ENCODE results near the gene FAM222B.
A peak's percentile ranks its signal among the peaks of the same experiment; 100 is the strongest.

FAM222B gene

GRCh38 chr17:28756049-28756804 lies 86.4 kb downstream of the FAM222B start:
- no peak overlapping the region for H3K4me3 ChIP-seq (ENCODE audit: low read depth, low read length)
- peak overlapping the region; percentile 11; the same call in 1 of the 2 replicates for H3K27ac ChIP-seq (ENCODE audit: extremely low read depth, low read depth, low read length)
- H3K36me3 ChIP-seq (ENCODE audit: control insufficient read depth in 2 of 2, insufficient read depth in 1 of 2, low read length in 2 of 2), result peaks cover 9 to 54% of the 10 kb centered on the region in 2 experiments; a peak in 2 of 3 replicates
- peaks cover 3% of the 10 kb centered on the region; the same call in 1 of the 2 replicates for H3K4me1 ChIP-seq (ENCODE audit: control insufficient read depth, insufficient read depth, low read length)
- ChIA-PET POLR2A (interaction anchor here (0.7 to 2.0 kb wide), 2 partner anchors 29 to 136 kb away, joined by 3 to 9 read pairs; partner anchors contain the start of gene TLCD1), CTCF (interaction anchor here (0.6 to 1.7 kb wide), 6 partner anchors 12 to 360 kb away, joined by 3 to 12 read pairs (median 5); partner anchors contain the start of gene TLCD1)
- TF ChIP-seq MZF1 (tag by site-specific recombination; IDR thresholded peaks at IDR 0.05; ENCODE audit: borderline replicate concordance), result no peak
- TF ChIP-seq SCRT1 (tag by site-specific recombination; IDR thresholded peaks at IDR 0.05; ENCODE audit: borderline replicate concordance), result 0 out of 2 replicates have a peak, but pooled peaks have one; percentile 36
- H3K9me3 ChIP-seq (ENCODE audit: control insufficient read depth, insufficient read depth, low read depth, low read length), result no peaks in the 10 kb centered on the region

- ChIA-PET POLR2A (interaction anchor here (14.1 kb wide), 1 partner anchor 29 kb away, joined by 448 read pairs; the partner anchor contains the start of genes NEK8 and TLCD1), CTCF (interaction anchor here (1.2 to 11.4 kb wide), 2 partner anchors 8 to 361 kb away, joined by 3 to 175 read pairs; no protein-coding TSS in a partner anchor)
- no peak overlapping the region for H3K27ac ChIP-seq (ENCODE audit: extremely low read depth, low read depth, low read length)
- no peak for TF ChIP-seq ZNF792 (tag by site-specific recombination; IDR thresholded peaks at IDR 0.05)
- TF ChIP-seq ZBTB17 (tag by site-specific recombination; IDR thresholded peaks at IDR 0.05), result no peak
- TF ChIP-seq ZNF19 (tag by site-specific recombination; IDR thresholded peaks at IDR 0.05; ENCODE audit: low read depth), result no peak
- no peak for TF ChIP-seq ZFHX2 (tag by site-specific recombination; conservative IDR thresholded peaks at IDR 0.05)
- no peak for TF ChIP-seq ZNF155 (tag by site-specific recombination; IDR thresholded peaks at IDR 0.05)
- TF ChIP-seq, protein P1, sequence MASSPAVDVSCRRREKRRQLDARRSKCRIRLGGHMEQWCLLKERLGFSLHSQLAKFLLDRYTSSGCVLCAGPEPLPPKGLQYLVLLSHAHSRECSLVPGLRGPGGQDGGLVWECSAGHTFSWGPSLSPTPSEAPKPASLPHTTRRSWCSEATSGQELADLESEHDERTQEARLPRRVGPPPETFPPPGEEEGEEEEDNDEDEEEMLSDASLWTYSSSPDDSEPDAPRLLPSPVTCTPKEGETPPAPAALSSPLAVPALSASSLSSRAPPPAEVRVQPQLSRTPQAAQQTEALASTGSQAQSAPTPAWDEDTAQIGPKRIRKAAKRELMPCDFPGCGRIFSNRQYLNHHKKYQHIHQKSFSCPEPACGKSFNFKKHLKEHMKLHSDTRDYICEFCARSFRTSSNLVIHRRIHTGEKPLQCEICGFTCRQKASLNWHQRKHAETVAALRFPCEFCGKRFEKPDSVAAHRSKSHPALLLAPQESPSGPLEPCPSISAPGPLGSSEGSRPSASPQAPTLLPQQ (tag by site-specific recombination; IDR thresholded peaks at IDR 0.05), result no peak
- TF ChIP-seq ZNF138 (tag by site-specific recombination; IDR thresholded peaks at IDR 0.05; ENCODE audit: borderline replicate concordance), result no peak
- TF ChIP-seq GLI2 (tag by site-specific recombination; IDR thresholded peaks at IDR 0.05; ENCODE audit: borderline replicate concordance, low read depth), result no peak
- TF ChIP-seq ZNF768 (tag by site-specific recombination; IDR thresholded peaks at IDR 0.05), result no peak
- TF ChIP-seq, protein P2, sequence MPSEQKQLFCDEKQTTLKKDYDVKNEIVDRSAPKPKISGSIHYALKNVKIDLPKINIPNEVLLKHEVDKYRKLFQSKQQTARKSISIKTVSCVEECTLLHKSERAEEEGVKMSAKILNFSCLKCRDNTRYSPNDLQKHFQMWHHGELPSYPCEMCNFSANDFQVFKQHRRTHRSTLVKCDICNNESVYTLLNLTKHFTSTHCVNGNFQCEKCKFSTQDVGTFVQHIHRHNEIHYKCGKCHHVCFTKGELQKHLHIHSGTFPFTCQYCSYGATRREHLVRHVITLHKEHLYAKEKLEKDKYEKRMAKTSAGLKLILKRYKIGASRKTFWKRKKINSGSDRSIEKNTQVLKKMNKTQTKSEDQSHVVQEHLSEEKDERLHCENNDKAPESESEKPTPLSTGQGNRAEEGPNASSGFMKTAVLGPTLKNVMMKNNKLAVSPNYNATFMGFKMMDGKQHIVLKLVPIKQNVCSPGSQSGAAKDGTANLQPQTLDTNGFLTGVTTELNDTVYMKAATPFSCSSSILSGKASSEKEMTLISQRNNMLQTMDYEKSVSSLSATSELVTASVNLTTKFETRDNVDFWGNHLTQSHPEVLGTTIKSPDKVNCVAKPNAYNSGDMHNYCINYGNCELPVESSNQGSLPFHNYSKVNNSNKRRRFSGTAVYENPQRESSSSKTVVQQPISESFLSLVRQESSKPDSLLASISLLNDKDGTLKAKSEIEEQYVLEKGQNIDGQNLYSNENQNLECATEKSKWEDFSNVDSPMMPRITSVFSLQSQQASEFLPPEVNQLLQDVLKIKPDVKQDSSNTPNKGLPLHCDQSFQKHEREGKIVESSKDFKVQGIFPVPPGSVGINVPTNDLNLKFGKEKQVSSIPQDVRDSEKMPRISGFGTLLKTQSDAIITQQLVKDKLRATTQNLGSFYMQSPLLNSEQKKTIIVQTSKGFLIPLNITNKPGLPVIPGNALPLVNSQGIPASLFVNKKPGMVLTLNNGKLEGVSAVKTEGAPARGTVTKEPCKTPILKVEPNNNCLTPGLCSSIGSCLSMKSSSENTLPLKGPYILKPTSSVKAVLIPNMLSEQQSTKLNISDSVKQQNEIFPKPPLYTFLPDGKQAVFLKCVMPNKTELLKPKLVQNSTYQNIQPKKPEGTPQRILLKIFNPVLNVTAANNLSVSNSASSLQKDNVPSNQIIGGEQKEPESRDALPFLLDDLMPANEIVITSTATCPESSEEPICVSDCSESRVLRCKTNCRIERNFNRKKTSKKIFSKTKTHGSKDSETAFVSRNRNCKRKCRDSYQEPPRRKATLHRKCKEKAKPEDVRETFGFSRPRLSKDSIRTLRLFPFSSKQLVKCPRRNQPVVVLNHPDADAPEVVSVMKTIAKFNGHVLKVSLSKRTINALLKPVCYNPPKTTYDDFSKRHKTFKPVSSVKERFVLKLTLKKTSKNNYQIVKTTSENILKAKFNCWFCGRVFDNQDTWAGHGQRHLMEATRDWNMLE (tag by site-specific recombination; conservative IDR thresholded peaks at IDR 0.05; ENCODE audit: low read depth), result no peak
- no peak for TF ChIP-seq ZNF292 (tag by site-specific recombination; IDR thresholded peaks at IDR 0.05; ENCODE audit: borderline replicate concordance, low read depth)
- TF ChIP-seq ZNF677 (tag by site-specific recombination; IDR thresholded peaks at IDR 0.05), result no peak
- no peak for TF ChIP-seq ZXDB (tag by site-specific recombination; IDR thresholded peaks at IDR 0.05)
- H3K4me3 ChIP-seq (ENCODE audit: low read depth, low read length), result no peak overlapping the region
- peaks cover 8 to 54% of the 10 kb centered on the region in 2 experiments; a peak in 2 of 3 replicates for H3K36me3 ChIP-seq (ENCODE audit: control insufficient read depth in 2 of 2, insufficient read depth in 1 of 2, low read length in 2 of 2)
- no peaks in the 10 kb centered on the region for H3K9me3 ChIP-seq (ENCODE audit: control insufficient read depth, insufficient read depth, low read depth, low read length)
- 0 out of 2 replicates have a peak, but pooled peaks cover 3% of the 10 kb centered on the region for H3K4me1 ChIP-seq (ENCODE audit: control insufficient read depth, insufficient read depth, low read length)
Observed at GRCh38 chr17:28755486-28755885, 87.1 kb downstream of the FAM222B start.

All from HEK293 (cell line).